ENCODE measurements around the gene CPD. TPM values are rescaled to one million over a fixed set of nuclear protein-coding genes. Genes with fewer than 3 reads are reported as not detected.
A peak's percentile ranks its signal among the peaks of the same experiment; 100 is the strongest.

Gene CPD
- total RNA-seq, 1 experiment from 2014 or later, result 38.0 TPM

DNA sequence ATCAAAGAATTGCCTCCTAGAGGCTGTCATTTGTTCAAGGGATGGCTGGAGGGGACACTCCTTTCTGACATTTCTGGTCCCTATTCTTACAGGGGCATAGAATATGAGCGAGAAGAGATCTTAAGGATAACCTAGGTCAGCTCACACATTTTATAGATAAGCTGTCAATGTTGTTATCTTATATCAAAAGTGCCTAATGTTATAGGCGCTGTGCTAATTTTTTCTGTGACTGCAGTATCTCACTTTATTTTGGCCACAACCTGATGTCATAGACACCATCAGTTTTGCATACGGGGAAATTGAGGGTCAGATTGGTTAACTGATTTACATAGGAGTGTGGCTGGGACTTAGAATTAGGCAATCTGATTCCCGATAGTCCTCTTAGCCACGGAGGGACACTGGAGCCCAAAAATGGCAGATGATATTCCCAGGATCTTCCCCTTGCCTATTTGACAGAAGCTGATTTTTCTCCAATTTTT is 1.2 kb downstream of the CPD start:
- TF ChIP-seq, protein P1, sequence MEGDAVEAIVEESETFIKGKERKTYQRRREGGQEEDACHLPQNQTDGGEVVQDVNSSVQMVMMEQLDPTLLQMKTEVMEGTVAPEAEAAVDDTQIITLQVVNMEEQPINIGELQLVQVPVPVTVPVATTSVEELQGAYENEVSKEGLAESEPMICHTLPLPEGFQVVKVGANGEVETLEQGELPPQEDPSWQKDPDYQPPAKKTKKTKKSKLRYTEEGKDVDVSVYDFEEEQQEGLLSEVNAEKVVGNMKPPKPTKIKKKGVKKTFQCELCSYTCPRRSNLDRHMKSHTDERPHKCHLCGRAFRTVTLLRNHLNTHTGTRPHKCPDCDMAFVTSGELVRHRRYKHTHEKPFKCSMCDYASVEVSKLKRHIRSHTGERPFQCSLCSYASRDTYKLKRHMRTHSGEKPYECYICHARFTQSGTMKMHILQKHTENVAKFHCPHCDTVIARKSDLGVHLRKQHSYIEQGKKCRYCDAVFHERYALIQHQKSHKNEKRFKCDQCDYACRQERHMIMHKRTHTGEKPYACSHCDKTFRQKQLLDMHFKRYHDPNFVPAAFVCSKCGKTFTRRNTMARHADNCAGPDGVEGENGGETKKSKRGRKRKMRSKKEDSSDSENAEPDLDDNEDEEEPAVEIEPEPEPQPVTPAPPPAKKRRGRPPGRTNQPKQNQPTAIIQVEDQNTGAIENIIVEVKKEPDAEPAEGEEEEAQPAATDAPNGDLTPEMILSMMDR (conservative IDR thresholded peaks at IDR 0.05; ENCODE audit: low read depth, low read length), result no peak
- TF ChIP-seq EZH2 (IDR thresholded peaks at IDR 0.05; ENCODE audit: borderline replicate concordance, low read depth, low read length, poor library complexity, severe bottlenecking), result no peak

DNA sequence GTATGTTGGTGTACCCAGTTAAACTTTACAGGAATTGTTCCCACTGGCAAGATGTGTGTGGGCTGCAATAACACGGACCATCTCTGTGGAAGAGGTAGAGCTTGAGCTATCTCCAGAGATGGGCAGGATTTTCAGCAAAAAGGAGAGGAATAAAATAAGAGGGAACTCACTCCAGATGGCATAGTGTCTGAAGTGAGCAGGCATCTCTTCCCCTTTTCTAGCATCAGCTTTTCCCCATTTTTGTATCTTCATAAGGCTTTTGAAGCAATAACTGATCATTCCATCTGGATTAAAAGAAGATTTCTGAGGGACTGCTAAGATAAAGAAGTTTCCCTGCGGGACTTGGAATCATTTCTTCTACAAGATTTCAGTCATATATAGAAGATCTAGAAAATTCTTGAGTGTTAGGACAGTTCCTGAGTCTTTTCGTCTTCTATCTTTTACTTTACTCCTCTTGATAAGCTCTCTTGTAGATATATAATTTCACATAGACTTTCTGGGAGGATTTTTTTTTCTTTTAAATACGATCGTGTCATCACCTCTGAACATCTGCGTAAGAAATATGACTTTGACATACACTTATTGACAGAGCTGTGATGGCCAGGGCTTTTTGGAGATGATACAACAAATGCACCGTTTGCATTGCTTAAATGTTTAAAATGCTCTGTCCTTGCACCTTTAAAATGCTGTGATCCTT is 2.1 kb downstream of the CPD start:
- Histone ChIP-seq H3K4me1 (ENCODE audit: insufficient read depth, low read length, poor library complexity, severe bottlenecking) (peaks cover 42% of the 10 kb centered on the region), H3K27ac (ENCODE audit: low read depth, low read length, poor library complexity, severe bottlenecking) (no peak overlapping the region), H3K9me3 (ENCODE audit: low read depth, low read length, poor library complexity, severe bottlenecking) (no peaks in the 10 kb centered on the region), H3K4me3 (ENCODE audit: low read depth, low read length, poor library complexity, severe bottlenecking) (peak overlapping the region; percentile 77), H3K36me3 (ENCODE audit: insufficient read depth, low read length, poor library complexity, severe bottlenecking) (no peaks in the 10 kb centered on the region), H3K27me3 (replicated peaks; ENCODE audit: insufficient read depth, low read depth, low read length, poor library complexity) (no peaks in the 10 kb centered on the region)
- ChIA-PET POLR2A (ENCODE audit: low non-redundant PET) (no interaction called here), CTCF (no interaction called here)
- DNase-seq (ENCODE audit: low spot score), result no peak
- BruUV-seq (replicated peaks), result no TSS peak
- no peak for TF ChIP-seq EZH2 (IDR thresholded peaks at IDR 0.05; ENCODE audit: borderline replicate concordance, low read depth, low read length, poor library complexity, severe bottlenecking)
- TF ChIP-seq, protein P1 (conservative IDR thresholded peaks at IDR 0.05; ENCODE audit: low read depth, low read length), result no peak
- intact Hi-C loops (cut with micrococcal nuclease; ENCODE audit: unreplicated experiment), result no loop called here

More for the DNA sequence above, 1.2 kb downstream of the CPD start:
- no peaks in the 10 kb centered on the region for H3K27me3 ChIP-seq (replicated peaks; ENCODE audit: insufficient read depth, low read depth, low read length, poor library complexity)
- H3K27ac ChIP-seq (ENCODE audit: low read depth, low read length, poor library complexity, severe bottlenecking), result peak overlapping the region; percentile 88
- peaks cover 43% of the 10 kb centered on the region for H3K4me1 ChIP-seq (ENCODE audit: insufficient read depth, low read length, poor library complexity, severe bottlenecking)
- no TSS peak for BruUV-seq (replicated peaks)
- ChIA-PET CTCF (no interaction called here), POLR2A (ENCODE audit: low non-redundant PET) (no interaction called here)
- DNase-seq (ENCODE audit: low spot score), result no peak
- no peaks in the 10 kb centered on the region for H3K9me3 ChIP-seq (ENCODE audit: low read depth, low read length, poor library complexity, severe bottlenecking)
- intact Hi-C loops (cut with micrococcal nuclease; ENCODE audit: unreplicated experiment), result no loop called here
- H3K36me3 ChIP-seq (ENCODE audit: insufficient read depth, low read length, poor library complexity, severe bottlenecking), result no peaks in the 10 kb centered on the region
- H3K4me3 ChIP-seq (ENCODE audit: low read depth, low read length, poor library complexity, severe bottlenecking), result peak overlapping the region; percentile 77

DNA sequence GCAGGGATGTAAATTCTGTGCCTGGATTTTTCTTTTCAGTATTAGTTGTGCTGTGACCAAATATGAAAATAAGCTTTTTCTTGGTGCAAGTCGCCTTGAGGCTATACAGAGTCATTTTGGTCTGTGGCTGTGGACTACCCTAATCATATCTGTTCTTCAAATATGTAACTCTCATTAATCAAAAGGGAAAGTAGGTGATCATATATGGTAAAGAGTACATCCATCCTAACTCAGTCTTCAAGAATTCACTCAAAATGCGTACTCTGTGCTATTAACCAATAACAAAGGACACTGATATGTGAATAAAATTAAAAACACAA is 2.6 kb downstream of the CPD start:
- ChIA-PET CTCF (no interaction called here), POLR2A (ENCODE audit: low non-redundant PET) (no interaction called here)
- no peak for DNase-seq (ENCODE audit: low spot score)
- no peaks in the 10 kb centered on the region for H3K27me3 ChIP-seq (replicated peaks; ENCODE audit: insufficient read depth, low read depth, low read length, poor library complexity)
- intact Hi-C loops (cut with micrococcal nuclease; ENCODE audit: unreplicated experiment), result no loop called here
- no peaks in the 10 kb centered on the region for H3K36me3 ChIP-seq (ENCODE audit: insufficient read depth, low read length, poor library complexity, severe bottlenecking)
- no peaks in the 10 kb centered on the region for H3K9me3 ChIP-seq (ENCODE audit: low read depth, low read length, poor library complexity, severe bottlenecking)
- H3K4me1 ChIP-seq (ENCODE audit: insufficient read depth, low read length, poor library complexity, severe bottlenecking), result peaks cover 37% of the 10 kb centered on the region
- BruUV-seq (replicated peaks), result no TSS peak
- peak overlapping the region; percentile 77 for H3K4me3 ChIP-seq (ENCODE audit: low read depth, low read length, poor library complexity, severe bottlenecking)
- TF ChIP-seq, protein P1 (conservative IDR thresholded peaks at IDR 0.05; ENCODE audit: low read depth, low read length), result no peak
- no peak for TF ChIP-seq EZH2 (IDR thresholded peaks at IDR 0.05; ENCODE audit: borderline replicate concordance, low read depth, low read length, poor library complexity, severe bottlenecking)
- no peak overlapping the region for H3K27ac ChIP-seq (ENCODE audit: low read depth, low read length, poor library complexity, severe bottlenecking)
